Measurements from ENCODE around the gene RNF224.

Gene RNF224

DNA sequence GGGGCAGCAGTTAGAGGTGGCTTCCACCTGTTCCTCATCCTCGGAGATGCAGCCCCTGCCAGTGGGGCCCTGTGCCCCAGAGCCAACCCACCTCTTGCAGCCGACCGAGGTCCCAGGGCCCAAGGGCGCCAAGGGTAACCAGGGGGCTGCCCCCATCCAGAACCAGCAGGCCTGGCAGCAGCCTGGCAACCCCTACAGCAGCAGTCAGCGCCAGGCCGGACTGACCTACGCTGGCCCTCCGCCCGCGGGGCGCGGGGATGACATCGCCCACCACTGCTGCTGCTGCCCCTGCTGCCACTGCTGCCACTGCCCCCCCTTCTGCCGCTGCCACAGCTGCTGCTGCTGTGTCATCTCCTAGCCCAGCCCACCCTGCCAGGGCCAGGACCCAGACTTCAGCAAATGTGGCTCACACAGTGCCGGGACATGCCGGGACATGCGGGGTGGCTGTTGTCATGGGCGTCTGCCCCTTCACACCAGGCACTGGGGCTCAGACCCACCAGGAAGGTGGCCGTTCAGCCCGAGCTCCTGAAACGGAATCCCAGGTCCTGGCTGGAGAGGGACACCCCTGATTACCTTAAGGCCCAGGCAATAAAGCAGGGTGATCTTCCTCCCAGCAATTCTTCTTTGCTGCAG, 1.5 kb upstream of the RNF224 start:
- no peak overlapping the region for H3K9ac ChIP-seq (ENCODE audit: low read depth, low read length)
- peaks cover 3% of the 10 kb centered on the region; the same call in 1 of the 2 replicates for H3K4me1 ChIP-seq (ENCODE audit: insufficient read depth, low read length)
- H3K9me3 ChIP-seq (ENCODE audit: insufficient read depth, low read depth, low read length), result no peaks in the 10 kb centered on the region
- H3K4me3 ChIP-seq (ENCODE audit: low read length), result no peak overlapping the region
- H3K36me3 ChIP-seq (ENCODE audit: insufficient read depth, low read depth, low read length), result no peaks in the 10 kb centered on the region
- peaks cover 9% of the 10 kb centered on the region for H3K27me3 ChIP-seq (ENCODE audit: insufficient read depth, low read length)
- H3K27ac ChIP-seq (ENCODE audit: low read length), result no peak overlapping the region

GRCh38 chr9:137226338-137227053, 806 bp upstream of the RNF224 start:
- H3K27me3 ChIP-seq (ENCODE audit: insufficient read depth, low read length), result peaks cover 9% of the 10 kb centered on the region
- no peak overlapping the region for H3K27ac ChIP-seq (ENCODE audit: low read length)
- H3K36me3 ChIP-seq (ENCODE audit: insufficient read depth, low read depth, low read length), result no peaks in the 10 kb centered on the region
- no peak overlapping the region for H3K4me3 ChIP-seq (ENCODE audit: low read length)
- no peaks in the 10 kb centered on the region for H3K9me3 ChIP-seq (ENCODE audit: insufficient read depth, low read depth, low read length)
- H3K9ac ChIP-seq (ENCODE audit: low read depth, low read length), result no peak overlapping the region
- peaks cover 3% of the 10 kb centered on the region; the same call in 1 of the 2 replicates for H3K4me1 ChIP-seq (ENCODE audit: insufficient read depth, low read length)

DNA sequence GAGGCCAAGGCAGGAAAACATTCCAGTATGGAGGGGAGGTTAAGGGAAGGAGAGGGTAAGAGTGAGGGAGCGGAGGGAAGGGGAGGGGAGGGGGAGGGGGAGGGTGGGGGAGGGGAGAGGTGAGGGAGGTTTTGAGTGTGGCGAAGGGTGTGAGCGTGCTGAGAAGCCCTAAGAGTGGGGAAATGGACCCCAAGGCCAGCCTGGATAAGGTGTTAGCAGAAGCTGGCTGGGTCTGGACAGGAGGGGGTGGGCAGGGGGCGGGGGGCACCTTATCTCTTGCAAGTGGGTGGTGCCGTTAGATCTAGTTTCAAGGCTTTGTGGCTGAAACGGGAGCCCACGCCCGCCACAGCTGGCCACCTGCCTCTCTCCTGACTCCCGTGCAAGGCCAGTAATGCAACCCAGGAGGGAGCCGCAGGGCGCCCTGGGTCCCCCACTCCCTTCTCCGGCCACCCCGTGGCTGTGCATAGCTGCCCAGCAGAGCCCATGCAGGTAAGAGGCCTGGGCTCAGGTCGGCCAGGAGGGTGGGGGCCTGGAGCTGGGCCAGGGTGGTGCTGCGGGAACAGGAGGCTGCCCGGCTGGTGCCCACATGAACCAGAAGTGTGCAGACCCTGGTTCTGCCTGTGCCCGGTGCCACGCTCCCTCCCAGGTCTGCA, 677 bp downstream of the RNF224 start:
- no peaks in the 10 kb centered on the region for H3K36me3 ChIP-seq (ENCODE audit: insufficient read depth, low read depth, low read length)
- no peak overlapping the region for H3K4me3 ChIP-seq (ENCODE audit: low read length)
- no peaks in the 10 kb centered on the region for H3K9me3 ChIP-seq (ENCODE audit: insufficient read depth, low read depth, low read length)
- H3K9ac ChIP-seq (ENCODE audit: low read depth, low read length), result no peak overlapping the region
- H3K27me3 ChIP-seq (ENCODE audit: insufficient read depth, low read length), result peaks cover 2% of the 10 kb centered on the region
- H3K4me1 ChIP-seq (ENCODE audit: insufficient read depth, low read length), result peaks cover 3% of the 10 kb centered on the region; the same call in 1 of the 2 replicates
- H3K27ac ChIP-seq (ENCODE audit: low read length), result no peak overlapping the region

DNA sequence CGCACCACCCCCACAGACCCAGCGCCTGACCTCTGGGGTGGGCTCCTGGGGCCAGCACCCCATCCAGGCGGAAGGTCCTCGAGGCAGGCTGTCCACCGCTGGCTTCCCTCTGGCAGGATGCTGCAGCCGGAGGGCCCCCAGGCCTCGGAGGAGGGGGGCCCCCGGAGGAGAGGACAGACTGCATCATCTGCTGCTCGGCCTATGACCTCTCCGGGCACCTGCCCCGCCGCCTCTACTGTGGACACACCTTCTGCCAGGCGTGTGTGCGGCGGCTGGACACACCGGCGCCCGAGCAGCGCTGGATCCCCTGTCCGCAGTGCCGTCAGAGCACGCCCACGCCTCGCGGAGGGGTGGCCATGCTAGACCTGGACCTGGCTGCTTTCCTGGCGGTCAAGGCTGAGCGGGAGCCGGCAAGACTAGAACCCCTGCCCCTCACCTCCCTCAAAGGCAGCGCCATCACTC, 1.2 kb downstream of the RNF224 start:
- Histone ChIP-seq H3K9me3 (ENCODE audit: insufficient read depth, low read depth, low read length) (no peaks in the 10 kb centered on the region), H3K9ac (ENCODE audit: low read depth, low read length) (no peak overlapping the region), H3K36me3 (ENCODE audit: insufficient read depth, low read depth, low read length) (no peaks in the 10 kb centered on the region), H3K27me3 (ENCODE audit: insufficient read depth, low read length) (no peaks in the 10 kb centered on the region), H3K4me1 (ENCODE audit: insufficient read depth, low read length) (peaks cover 3% of the 10 kb centered on the region; the same call in 1 of the 2 replicates), H3K4me3 (ENCODE audit: low read length) (no peak overlapping the region), H3K27ac (ENCODE audit: low read length) (no peak overlapping the region)

- Histone ChIP-seq H3K27me3 (ENCODE audit: insufficient read depth, low read length) (no peaks in the 10 kb centered on the region), H3K4me1 (ENCODE audit: insufficient read depth, low read length) (no peaks in the 10 kb centered on the region), H3K36me3 (ENCODE audit: insufficient read depth, low read depth, low read length) (no peaks in the 10 kb centered on the region), H3K4me3 (ENCODE audit: low read length) (no peak overlapping the region), H3K9me3 (ENCODE audit: insufficient read depth, low read depth, low read length) (no peaks in the 10 kb centered on the region), H3K9ac (ENCODE audit: low read depth, low read length) (no peak overlapping the region), H3K27ac (ENCODE audit: low read length) (no peak overlapping the region)
Measured at GRCh38 chr9:137228968-137229896, 1.9 kb downstream of the RNF224 start.

DNA sequence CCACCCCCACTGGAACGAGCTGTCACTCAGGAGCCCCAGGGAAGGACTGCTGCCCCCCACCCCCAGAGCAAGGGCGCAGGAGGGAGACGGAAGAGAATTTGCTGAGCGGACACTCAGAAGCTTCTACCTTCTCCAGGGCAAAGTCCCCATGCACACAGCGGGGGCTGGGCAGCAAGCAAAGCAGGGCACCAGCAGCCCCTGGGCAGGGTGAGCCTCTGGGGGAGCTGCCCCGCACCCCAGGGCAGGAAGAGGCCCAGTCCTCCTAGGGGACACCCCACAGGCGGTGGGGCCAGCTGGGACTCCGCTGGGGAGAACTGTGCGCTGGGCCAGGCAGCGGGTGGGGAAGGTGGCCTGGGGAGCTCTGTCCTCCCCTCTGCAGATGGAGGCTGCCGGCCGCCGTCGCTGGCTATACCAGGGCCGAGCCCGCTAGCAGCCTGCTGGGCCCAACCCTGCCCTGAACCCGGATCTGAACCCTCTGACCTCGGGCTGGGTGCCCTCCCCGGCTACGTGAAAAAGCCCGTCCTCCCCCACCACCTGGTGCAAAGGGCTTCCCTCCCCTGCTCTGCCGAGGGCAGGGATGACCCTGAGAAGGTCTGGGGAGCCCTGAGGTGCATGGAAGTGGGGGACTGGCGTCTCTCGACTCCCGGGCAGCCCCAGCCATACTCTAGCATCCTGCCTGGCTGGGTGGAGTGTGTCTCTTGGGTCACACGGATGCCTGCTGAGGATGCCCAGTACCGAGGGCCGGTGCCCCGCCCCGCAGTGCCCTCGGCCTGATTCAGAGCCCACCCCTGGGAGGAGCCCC, 2.8 kb downstream of the RNF224 start:
- Histone ChIP-seq H3K27ac (ENCODE audit: low read length) (no peak overlapping the region), H3K4me1 (ENCODE audit: insufficient read depth, low read length) (no peaks in the 10 kb centered on the region), H3K36me3 (ENCODE audit: insufficient read depth, low read depth, low read length) (no peaks in the 10 kb centered on the region), H3K27me3 (ENCODE audit: insufficient read depth, low read length) (no peaks in the 10 kb centered on the region), H3K9me3 (ENCODE audit: insufficient read depth, low read depth, low read length) (no peaks in the 10 kb centered on the region), H3K4me3 (ENCODE audit: low read length) (no peak overlapping the region), H3K9ac (ENCODE audit: low read depth, low read length) (no peak overlapping the region)

DNA sequence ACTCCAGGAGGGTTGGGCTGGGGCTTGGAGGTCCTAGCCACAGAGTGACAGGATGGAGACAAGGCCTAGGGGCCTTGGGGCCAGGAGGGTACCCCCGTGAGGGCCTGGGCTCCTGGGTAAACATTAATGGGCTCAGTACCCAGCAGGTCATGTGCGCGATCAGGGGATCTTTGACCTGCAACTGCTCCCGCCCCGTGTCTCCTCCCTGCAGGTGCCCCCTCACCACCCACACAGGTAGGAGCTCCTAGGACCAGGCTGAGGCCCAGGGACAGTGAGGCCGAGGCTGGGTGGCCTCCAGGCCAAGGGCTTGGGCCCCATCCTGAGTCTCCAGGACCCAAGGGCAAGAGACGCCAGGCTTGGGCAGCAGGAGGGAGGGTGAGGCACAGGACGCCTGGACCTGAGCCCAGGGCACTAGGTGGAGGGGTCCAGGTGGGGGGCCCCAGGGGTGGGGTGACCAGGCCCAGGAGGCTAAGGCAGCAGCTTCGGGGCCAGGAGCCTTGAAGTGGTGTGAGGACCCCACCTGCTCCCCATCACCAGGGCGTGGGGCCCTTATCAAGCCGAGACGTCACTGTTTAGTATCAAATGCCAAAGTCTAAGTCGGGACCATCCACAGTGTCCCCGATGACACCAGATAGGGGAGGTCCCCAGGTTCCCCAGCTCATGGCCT, 3.5 kb downstream of the RNF224 start, which contains the start of gene SLC34A3:
Gene SLC34A3 (plus strand): TSS at position 197 of the 667 bp plus-strand sequence. CDS start 802 bp downstream, outside the sequence.
- Histone ChIP-seq H3K9ac (ENCODE audit: low read depth, low read length) (no peak within 1 kb of the TSS), H3K27ac (ENCODE audit: low read length) (no peak within 1 kb of the TSS), H3K4me3 (ENCODE audit: low read length) (no peak within 1 kb of the TSS), H3K9me3 (ENCODE audit: insufficient read depth, low read depth, low read length) (no peaks in the 10 kb centered on the region), H3K36me3 (ENCODE audit: insufficient read depth, low read depth, low read length) (no peaks in the 10 kb centered on the region), H3K27me3 (ENCODE audit: insufficient read depth, low read length) (no peaks in the 10 kb centered on the region), H3K4me1 (ENCODE audit: insufficient read depth, low read length) (no peaks in the 10 kb centered on the region)

DNA sequence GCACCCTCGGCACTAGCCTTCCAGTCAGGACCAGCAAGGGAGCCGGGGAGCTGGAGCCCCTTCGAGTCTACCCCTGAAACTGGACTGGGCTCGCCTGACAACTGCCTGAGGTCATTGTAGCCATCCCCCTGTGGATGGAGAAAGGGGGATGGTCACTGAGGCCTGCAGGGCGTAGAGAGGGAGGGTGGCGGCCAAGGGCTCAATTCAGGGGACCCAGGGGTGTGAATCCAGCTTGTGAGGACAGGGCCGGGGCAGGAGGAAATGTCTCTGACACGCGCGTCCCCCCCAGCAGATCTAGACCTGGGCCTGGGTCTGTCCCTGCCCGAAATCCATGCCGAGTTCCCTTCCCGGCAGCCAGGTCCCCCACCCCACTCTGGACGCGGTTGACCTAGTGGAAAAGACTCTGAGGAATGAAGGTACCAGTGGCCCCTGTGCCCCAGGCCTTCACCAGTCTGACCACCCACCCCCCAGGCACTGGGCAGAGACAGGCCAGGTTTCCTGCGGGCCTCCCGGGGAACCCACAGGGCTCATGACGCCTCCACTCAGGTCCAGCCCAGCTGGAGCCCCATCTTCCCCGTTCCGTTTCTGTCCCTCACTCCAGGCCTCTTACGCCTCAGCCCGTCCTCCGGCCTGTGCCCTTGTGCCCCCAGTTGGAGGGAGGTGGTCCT, 4.2 kb downstream of the RNF224 start:
- no peak overlapping the region for H3K27ac ChIP-seq (ENCODE audit: low read length)

DNA sequence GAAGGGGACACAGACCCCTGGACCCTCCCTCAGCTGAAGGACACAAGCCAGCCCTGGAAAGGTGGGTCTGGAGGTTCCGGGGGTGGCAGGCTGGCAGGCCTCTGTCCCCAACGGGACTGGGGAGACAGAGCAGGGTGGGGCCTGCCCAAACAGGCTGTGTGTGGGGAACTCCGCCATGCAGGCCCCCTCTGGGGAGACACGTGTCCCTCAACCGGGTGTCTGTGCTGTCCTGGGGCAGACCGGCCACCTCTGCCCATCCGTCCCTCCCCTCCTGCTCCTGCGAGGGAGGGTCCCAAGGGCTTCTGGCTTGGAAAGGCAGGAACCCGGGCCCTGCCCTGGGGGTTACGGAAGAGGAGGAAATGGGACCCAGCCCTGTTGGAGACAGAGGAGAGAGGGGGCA, 4.8 kb downstream of the RNF224 start:
- Histone ChIP-seq H3K4me1 (ENCODE audit: insufficient read depth, low read length) (peaks cover 4% of the 10 kb centered on the region; the same call in 1 of the 2 replicates), H3K27me3 (ENCODE audit: insufficient read depth, low read length) (no peaks in the 10 kb centered on the region), H3K4me3 (ENCODE audit: low read length) (no peak overlapping the region), H3K36me3 (ENCODE audit: insufficient read depth, low read depth, low read length) (no peaks in the 10 kb centered on the region), H3K9ac (ENCODE audit: low read depth, low read length) (no peak overlapping the region), H3K9me3 (ENCODE audit: insufficient read depth, low read depth, low read length) (no peaks in the 10 kb centered on the region), H3K27ac (ENCODE audit: low read length) (no peak overlapping the region)

More for the DNA sequence above, 4.2 kb downstream of the RNF224 start:
- H3K4me3 ChIP-seq (ENCODE audit: low read length), result no peak overlapping the region
- H3K9ac ChIP-seq (ENCODE audit: low read depth, low read length), result no peak overlapping the region
- H3K36me3 ChIP-seq (ENCODE audit: insufficient read depth, low read depth, low read length), result no peaks in the 10 kb centered on the region
- H3K4me1 ChIP-seq (ENCODE audit: insufficient read depth, low read length), result no peaks in the 10 kb centered on the region
- H3K27me3 ChIP-seq (ENCODE audit: insufficient read depth, low read length), result no peaks in the 10 kb centered on the region
- H3K9me3 ChIP-seq (ENCODE audit: insufficient read depth, low read depth, low read length), result no peaks in the 10 kb centered on the region

DNA sequence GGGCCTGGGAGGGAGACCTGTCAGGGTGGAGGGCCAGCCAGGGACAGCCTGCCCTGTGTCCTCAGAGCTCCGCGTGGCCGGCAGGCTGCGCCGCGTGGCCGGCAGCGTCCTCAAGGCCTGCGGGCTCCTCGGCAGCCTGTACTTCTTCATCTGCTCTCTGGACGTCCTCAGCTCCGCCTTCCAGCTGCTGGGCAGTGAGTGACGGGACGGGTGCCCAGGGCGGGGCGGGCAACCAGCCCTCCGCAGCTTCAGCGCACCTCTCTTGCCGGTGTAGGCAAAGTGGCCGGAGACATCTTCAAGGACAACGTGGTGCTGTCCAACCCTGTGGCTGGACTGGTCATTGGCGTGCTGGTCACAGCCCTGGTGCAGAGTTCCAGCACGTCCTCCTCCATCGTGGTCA, 5.2 kb downstream of the RNF224 start:
- Histone ChIP-seq H3K27me3 (ENCODE audit: insufficient read depth, low read length) (no peaks in the 10 kb centered on the region), H3K36me3 (ENCODE audit: insufficient read depth, low read depth, low read length) (no peaks in the 10 kb centered on the region), H3K27ac (ENCODE audit: low read length) (no peak overlapping the region), H3K4me1 (ENCODE audit: insufficient read depth, low read length) (peaks cover 5% of the 10 kb centered on the region; the same call in 1 of the 2 replicates), H3K9ac (ENCODE audit: low read depth, low read length) (no peak overlapping the region), H3K9me3 (ENCODE audit: insufficient read depth, low read depth, low read length) (no peaks in the 10 kb centered on the region), H3K4me3 (ENCODE audit: low read length) (no peak overlapping the region)

All from iPS-20b (cell line).